Measurements from ENCODE around the gene STK32B.

- no peak for TF ChIP-seq POLR2A (IDR thresholded peaks at IDR 0.05; ENCODE audit: low read length)
- TF ChIP-seq GATA1 (IDR thresholded peaks at IDR 0.05; ENCODE audit: low read depth, low read length), result no peak
Measured at GRCh38 chr4:5198656-5199541, 147.6 kb downstream of the STK32B start.
